HG02973 (cell line): ENCODE data around the gene CSAG3.
"Not testable (repeated sequence)": the region's sequence is repeated elsewhere in the genome, so short reads cannot be mapped to it uniquely, and the experiment has no call there.

Experiments used
- ATAC-seq: cut with Tn5 transposase; IDR thresholded peaks from one replicate; pipeline ENCODE4 v1.9.1; 2021; ENCODE audit warnings: moderate library complexity; ENCODE audit not compliant: unreplicated experiment

Gene CSAG3

DNA sequence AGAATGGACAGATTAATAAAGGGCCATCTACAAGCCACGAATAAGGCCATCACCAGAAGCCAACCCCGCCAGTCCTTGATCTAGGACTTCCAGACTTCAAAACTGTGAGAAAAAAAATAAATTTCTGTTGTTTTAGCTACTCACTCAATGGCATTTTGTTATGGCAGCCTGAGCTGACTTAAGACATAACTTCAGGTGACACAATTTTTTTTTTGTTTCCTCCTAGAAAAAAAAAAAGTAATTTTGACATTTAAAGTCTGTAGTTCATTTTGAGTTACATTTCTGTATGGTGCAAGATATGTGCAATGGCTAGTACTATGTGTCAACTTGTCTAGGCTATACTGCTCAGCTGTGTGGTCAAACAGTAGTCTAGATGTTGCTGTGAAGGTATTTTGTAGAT is at the start of gene CSAG3:
Gene CSAG3, plus strand, starts transcription at position 301 of the 400 bp plus-strand sequence.
- not testable (repeated sequence) for ATAC-seq

GRCh38 chrX:152713195-152713594 is 45.8 kb upstream of the CSAG3 start:
- not testable (repeated sequence) for ATAC-seq

GRCh38 chrX:152713815-152714787 is 44.9 kb upstream of the CSAG3 start, which contains the start of gene MAGEA2B:
MAGEA2B (plus strand) TSS chrX:152714628; CDS start chrX:152717107, 2,479 bp downstream.
- not testable (repeated sequence) for ATAC-seq

GRCh38 chrX:152725409-152725808 is 33.6 kb upstream of the CSAG3 start:
- ATAC-seq, result no peak

DNA sequence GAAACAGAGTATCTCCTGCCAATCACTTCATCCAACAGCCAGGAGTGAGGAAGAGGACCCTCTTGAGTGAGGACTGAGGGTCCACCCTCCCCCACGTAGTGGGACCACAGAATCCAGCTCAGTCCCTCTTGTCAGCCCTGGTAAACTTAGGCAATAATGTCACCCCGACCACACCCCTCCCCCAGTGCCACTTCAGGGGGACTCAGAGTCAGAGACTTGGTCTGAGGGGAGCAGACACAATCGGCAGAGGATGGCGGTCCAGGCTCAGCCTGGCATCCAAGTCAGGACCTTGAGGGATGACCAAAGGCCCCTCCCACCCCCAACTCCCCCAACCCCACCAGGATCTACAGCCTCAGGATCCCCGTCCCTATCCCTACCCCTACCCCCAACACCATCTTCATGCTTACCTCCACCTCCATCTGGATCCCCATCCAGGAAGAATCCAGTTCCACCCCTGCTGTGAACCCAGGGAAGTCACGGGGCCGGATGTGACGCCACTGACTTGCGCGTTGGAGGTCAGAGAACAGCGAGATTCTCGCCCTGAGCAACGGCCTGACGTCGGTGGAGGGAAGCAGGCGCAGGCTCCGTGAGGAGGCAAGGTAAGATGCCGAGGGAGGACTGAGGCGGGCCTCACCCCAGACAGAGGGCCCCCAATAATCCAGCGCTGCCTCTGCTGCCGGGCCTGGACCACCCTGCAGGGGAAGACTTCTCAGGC is 25.6 kb upstream of the CSAG3 start, which contains the start of the genes CSAG1 and MAGEA12:
Gene CSAG1, minus strand, starts transcription at position 461 of the 715 bp plus-strand sequence. CDS start 1,261 bp downstream, outside the sequence.
Gene MAGEA12, plus strand, starts transcription at position 497 of the 715 bp plus-strand sequence. CDS start 2,405 bp downstream, outside the sequence.
- ATAC-seq, result no peak

DNA sequence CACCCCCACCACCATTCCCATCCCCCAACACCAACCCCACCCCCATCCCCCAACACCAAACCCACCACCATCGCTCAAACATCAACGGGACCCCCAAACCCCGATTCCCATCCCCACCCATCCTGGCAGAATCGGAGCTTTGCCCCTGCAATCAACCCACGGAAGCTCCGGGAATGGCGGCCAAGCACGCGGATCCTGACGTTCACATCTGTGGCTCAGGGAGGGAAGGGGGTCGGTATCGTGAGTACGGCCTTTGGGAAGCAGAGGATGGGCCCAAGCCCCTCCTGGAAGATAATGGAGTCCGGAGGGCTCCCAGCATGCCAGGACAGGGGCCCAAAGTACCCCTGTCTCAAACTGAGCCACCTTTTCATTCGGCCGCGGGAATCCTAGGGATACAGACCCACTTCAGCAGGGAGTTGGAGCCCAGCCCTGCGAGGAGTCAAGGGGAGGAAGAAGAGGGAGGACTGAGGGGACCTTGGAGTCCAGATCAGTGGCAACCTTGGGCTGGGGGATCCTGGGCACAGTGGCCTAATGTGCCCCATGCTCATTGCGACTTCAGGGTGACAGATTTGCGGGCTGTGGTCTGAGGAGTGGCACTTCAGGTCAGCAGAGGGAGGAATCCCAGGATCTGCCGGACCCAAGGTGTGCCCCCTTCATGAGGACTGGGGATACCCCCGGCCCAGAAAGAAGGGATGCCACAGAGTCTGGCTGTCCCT is 24.7 kb upstream of the CSAG3 start:
- not testable (repeated sequence) for ATAC-seq

GRCh38 chrX:152735101-152735500 is 23.9 kb upstream of the CSAG3 start:
- ATAC-seq, result no peak

GRCh38 chrX:152735860-152736511 is 23.0 kb upstream of the CSAG3 start:
- no peak for ATAC-seq

GRCh38 chrX:152736528-152736927 is 22.5 kb upstream of the CSAG3 start:
- not testable (repeated sequence) for ATAC-seq

- no peak for ATAC-seq
These were observed 20.5 kb upstream of the CSAG3 start for GRCh38 chrX:152738560-152738959.

DNA sequence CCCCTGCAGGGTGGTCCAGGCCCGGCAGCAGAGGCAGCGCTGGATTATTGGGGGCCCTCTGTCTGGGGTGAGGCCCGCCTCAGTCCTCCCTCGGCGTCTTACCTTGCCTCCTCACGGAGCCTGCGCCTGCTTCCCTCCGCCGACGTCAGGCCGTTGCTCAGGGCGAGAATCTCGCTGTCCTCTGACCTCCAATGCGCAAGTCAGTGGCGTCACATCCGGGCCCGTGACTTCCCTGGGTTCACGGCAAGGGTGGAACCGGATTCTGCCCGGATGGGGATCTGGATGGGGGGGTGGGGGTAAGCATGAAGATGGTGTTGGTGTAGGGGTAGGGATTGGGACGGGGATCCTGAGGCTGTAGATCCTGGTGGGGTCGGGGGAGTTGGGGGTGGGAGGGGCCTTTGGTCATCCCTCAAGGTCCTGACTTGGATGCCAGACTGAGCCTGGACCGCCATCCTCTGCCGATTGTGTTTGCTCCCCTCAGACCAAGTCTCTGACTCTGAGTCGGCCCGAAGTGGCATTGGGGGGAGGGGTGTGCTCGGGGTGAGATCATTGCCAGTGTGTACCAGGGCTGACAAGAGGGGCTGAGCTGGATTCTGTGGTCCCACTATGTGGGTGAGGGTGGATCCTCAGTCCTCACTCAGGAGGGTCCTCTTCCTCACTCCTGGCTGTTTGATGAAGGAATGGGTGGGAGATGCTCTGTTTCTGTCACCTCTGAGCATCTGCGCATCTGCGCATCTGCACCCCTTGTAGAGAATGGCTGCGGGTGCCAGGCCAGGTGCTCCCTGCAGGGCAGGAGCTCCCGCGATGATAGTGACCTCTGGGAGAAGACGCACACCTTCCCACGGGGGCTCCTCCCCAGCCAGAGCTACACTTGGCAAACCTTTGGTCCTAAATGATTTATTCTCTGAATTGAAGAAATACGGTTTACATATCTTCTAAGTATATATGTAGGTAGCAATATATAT is 5.0 kb upstream of the CSAG3 start, which contains the start of gene MAGEA2:
Gene MAGEA2, minus strand, starts transcription at position 157 of the 965 bp plus-strand sequence. CDS start 2,479 bp downstream, outside the sequence.
- ATAC-seq, result not testable (repeated sequence)

DNA sequence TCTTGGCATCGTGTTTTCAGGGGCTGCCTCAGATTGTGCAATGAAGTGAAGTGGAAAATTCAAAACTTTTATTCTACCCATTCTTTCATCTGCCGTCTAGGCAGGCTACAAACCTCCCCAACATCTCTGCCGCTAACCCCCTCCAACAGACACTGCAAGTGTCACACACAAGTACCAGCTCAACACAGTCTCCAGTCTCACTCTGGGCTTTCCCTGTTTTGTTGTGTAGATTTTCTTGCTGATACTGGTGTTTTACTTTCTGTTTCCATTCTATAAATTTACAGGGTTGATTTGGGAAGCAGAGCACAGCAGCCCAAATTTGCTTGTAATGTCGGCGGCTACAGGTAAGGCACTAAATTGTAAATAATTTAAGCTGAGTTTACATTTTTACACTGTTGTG is 4.1 kb upstream of the CSAG3 start:
- not testable (repeated sequence) for ATAC-seq

- ATAC-seq, result not testable (repeated sequence)
These were observed 526 bp downstream of the CSAG3 start for GRCh38 chrX:152759544-152759943.

GRCh38 chrX:152761582-152761981 is 2.6 kb downstream of the CSAG3 start:
- ATAC-seq, result not testable (repeated sequence)

- ATAC-seq, result not testable (repeated sequence)
These were observed 7.5 kb downstream of the CSAG3 start for GRCh38 chrX:152766562-152766961.

GRCh38 chrX:152769549-152770289 is 10.7 kb downstream of the CSAG3 start, which contains the start of gene MAGEA6:
MAGEA6 (minus strand) TSS chrX:152769689; CDS start chrX:152767650, 2,039 bp downstream.
- not testable (repeated sequence) for ATAC-seq

DNA sequence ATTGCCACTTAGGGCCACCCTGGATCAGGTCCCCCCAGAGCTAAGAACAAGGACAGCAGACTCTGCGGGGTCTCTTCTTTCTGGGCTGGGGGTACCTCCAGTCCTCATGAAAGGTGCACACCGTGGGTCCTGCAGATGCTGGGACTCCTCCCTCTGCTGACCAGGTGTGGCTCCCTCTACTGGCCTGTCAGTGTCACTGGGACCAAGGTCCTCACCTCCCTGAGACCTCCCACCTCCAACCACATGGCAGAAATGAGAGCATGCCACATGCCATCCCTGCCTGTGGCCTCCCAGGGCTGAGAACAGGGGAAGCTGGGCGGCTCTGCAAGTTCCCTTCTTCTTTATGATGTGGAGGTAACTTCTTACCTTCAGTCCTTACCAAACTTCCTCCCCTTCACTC is 28.0 kb downstream of the CSAG3 start:
- ATAC-seq, result peak; percentile 83

- no peak for ATAC-seq
These were observed 39.9 kb downstream of the CSAG3 start for GRCh38 chrX:152798945-152799344.
